GM18870 (cell line): ENCODE measurements around the gene FAM3C.

Experiments used
- ATAC-seq: cut with Tn5 transposase; IDR thresholded peaks from one replicate; pipeline ENCODE4 v1.9.1; 2021; ENCODE audit warnings: moderate library complexity; ENCODE audit not compliant: unreplicated experiment

FAM3C gene

GRCh38 chr7:121383235-121383910, 12.7 kb downstream of the FAM3C start:
- no peak for ATAC-seq

- no peak for ATAC-seq
Observed at GRCh38 chr7:121382473-121382872, 13.6 kb downstream of the FAM3C start.

DNA sequence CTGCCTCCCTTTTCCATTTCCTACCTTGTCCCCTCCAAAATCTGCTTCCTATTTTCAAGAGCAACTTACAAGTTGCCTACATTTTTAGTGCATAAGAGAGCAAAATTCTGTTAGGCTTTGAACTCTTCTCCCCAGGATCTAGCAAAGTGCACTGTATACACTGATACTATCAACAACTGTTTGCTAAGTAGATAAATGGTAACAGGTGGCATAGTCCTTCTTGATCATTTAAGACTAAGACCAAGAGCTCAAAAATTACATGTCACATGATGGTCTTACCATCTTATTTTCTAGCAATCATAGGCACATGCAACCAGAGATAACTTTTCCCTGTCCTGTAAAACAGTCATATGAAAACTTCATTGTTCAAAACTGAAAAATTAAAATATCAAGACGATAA, 16.2 kb downstream of the FAM3C start:
- no peak for ATAC-seq

- ATAC-seq: no peak
Observed at GRCh38 chr7:121376979-121377378, 19.1 kb downstream of the FAM3C start.

GRCh38 chr7:121373177-121373576, 22.9 kb downstream of the FAM3C start:
- no peak for ATAC-seq

DNA sequence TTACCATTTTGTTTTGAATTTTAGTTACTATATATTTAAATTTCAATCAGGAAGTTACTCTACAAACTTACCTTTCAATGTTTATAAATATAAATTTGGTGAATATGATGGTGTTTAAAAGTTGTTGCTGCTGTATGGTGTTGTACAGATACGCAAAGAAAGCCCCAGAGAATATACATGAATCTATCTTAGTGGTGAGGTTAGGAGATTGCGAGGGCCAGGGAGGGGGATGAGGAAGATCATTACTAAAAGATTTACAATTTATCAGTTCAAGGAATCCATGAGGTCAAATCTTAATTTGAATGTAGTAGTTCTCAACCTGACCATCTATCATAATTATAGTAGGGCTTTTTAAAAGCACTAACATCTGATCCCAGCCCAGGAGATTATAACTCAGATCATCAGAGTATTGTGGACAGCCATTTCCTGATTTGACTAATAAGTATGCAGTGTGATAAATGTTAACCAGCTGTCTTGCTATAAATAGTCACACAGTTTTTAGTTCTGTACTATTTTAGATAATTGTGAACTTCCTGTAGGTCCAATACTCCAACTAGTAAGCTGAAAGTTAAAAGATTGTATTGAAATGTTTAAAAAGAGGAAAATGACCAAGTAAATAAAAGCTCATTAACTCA, 23.6 kb downstream of the FAM3C start:
- ATAC-seq: peak; percentile 92

DNA sequence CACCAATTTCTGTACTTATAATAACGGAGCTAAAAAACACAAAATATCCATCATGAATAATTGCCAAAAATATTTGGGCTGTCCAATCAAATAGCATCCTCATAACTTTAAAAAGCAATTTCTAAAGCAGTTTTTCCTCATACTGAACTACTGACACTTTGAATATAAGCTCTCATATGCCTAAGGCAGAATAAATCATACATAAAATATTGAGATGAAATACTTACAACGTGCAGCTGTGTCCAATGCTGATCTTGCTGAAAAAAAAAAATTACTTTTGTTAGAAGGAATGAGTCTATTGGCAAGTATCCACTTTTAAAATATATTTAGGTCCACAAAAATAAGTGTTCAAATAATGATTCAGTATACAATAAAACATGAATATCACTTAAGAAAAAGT, 24.2 kb downstream of the FAM3C start:
- no peak for ATAC-seq

DNA sequence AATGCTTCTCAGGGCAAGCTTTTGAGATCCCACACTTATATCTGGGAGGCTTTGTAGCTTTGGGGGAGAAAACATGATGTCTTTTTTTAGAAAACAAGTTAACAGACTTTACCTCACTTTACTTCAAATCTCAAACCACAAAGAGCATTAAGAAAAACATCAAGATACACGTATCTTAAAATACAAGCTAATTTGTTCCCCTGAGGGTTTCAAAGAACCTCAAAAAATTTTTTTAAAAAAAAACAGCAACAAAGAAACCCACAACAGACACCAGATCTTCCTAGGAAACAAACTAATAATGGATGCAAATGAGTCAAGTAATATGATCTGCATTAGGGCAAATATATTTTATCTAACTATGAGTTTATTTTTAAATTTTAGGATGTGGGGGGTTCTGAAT, 24.7 kb downstream of the FAM3C start:
- no peak for ATAC-seq

GRCh38 chr7:121369462-121369861, 26.6 kb downstream of the FAM3C start:
- peak; percentile 42 for ATAC-seq

DNA sequence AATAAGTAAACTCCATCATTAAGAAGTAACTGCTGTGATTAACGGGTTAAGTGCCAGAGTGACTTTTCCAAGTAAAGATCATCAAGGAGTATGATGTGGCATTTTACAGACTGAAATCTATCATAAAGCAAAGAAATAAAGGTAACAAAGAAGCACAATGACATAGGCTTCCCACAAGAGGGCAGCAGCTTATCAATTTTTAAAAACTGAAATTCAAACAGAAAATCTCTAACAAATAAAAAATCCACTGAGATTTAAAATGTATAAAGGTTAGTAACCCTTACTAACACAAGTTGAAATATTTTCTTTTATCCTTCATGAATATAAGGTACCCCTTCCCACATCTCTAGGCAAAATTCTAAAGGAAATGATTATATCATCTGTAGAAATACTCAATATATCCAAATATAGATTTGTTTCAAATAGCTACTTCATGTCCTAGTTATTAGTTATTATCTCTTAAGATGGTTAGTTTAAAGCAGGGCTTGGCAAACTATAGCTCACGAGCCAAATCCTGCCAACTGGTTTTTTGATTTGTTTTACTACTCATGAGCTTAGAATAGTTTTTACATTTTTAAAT, 29.2 kb downstream of the FAM3C start:
- ATAC-seq: no peak

DNA sequence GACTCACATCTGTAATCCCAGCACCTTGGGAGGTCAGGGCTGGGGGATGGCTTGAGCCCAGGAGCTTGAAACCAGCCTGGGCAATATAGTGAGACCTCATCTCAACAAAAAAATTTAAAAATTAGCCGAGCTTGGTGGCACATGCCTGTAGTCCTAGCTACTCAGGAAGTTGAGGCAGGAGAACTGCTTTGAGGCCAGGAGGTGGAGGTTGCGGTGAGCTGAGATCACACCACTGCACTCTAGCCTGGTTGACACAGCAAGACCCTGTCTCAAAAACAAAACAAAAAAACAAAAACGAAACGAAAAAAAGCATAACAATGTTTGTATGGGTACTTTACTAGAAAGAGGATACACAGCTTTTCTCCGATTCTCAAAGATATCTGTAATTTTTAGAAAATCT, 35.5 kb downstream of the FAM3C start:
- no peak for ATAC-seq

GRCh38 chr7:121355574-121355973, 40.5 kb downstream of the FAM3C start:
- ATAC-seq: no peak

DNA sequence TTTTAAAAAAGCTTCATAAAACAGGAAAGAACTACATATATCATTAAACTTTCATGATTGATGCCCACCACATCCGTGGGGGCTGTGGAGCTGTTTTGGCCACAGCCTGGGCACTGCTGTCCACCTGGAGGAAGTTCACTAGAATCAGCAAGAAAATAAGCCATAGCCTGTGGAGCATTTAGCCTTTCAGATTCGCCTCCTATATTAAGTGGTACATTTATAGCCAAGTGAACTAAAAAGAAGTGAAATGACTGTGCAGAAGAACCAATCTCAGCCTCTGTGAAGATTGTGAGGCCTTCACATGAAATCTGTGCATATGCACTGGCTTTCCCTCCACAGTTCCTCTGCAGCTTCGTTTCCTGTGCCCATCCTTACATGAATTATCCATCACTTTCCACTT, 43.8 kb downstream of the FAM3C start:
- peak; percentile 66 for ATAC-seq

- ATAC-seq: no peak
Observed at GRCh38 chr7:121351682-121352081, 44.4 kb downstream of the FAM3C start.

- ATAC-seq: no peak
Observed at GRCh38 chr7:121344497-121344896, 51.6 kb downstream of the FAM3C start.

- no peak for ATAC-seq
Observed at GRCh38 chr7:121344093-121344492, 52.0 kb downstream of the FAM3C start.

- no peak for ATAC-seq
Observed at GRCh38 chr7:121343302-121343701, 52.8 kb downstream of the FAM3C start.

- ATAC-seq: no peak
Observed at GRCh38 chr7:121342631-121343030, 53.5 kb downstream of the FAM3C start.

DNA sequence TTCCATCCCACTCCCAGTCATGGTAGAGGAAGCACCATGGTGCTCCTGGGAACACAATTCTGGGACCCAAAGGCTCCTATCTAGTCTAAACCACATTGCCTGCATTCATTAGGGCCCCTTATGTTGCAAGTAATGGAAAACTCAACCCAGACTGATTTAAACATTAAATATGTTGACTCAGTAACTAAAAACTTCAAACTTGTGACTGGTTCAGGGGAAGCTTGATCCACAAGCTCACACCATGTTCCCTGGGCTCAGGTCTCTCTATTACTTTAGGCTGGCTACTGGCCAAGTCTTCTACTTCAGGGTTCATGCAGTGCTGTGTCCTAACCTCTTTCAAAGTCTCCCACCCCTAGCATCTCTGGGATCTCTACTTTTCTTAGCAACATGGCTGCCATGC, 54.2 kb downstream of the FAM3C start:
- ATAC-seq: no peak

GRCh38 chr7:121339082-121339481, 57.0 kb downstream of the FAM3C start:
- ATAC-seq: no peak

- no peak for ATAC-seq
Observed at GRCh38 chr7:121337398-121337797, 58.7 kb downstream of the FAM3C start.

DNA sequence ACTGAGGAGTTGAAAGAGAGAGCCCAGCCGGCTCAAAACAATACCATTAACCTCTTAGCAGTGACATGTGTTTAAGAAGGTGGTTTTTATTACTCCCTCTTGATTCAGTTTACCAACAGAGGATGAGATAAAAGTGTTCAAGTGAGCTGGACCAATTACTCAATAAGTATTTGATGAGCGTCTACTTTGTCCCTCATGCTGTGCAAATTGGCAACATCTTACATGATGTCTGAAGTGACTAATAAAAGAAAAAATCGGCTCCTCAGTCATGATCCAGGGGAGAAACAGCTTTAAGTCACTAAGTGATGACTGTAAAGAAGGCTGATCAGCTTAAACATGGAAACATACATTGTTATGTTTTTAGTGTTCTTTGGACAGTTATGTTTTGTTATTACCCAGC, 59.5 kb downstream of the FAM3C start:
- no peak for ATAC-seq
